HG03469 (cell line): Measurements from ENCODE around the gene RAB26.
"Not testable (repeated sequence)": the region's sequence is repeated elsewhere in the genome, so short reads cannot be mapped to it uniquely, and the experiment has no call there.

ENCODE experiments used
- ATAC-seq: cut with Tn5 transposase; IDR thresholded peaks from one replicate; pipeline ENCODE4 v1.9.1; 2021; ENCODE audit warnings: mild to moderate bottlenecking, moderate library complexity, moderate number of reproducible peaks; ENCODE audit not compliant: unreplicated experiment

The RAB26 gene

GRCh38 chr16:2195322-2196161 is 47.1 kb downstream of the RAB26 start:
- no peak for ATAC-seq

- ATAC-seq, result no peak
Measured at GRCh38 chr16:2196162-2196980, 47.9 kb downstream of the RAB26 start, which contains the start of gene CASKIN1. TSS of gene CASKIN1 (minus strand) at chr16:2196605. CDS start at chr16:2196432, 173 bp downstream.

DNA sequence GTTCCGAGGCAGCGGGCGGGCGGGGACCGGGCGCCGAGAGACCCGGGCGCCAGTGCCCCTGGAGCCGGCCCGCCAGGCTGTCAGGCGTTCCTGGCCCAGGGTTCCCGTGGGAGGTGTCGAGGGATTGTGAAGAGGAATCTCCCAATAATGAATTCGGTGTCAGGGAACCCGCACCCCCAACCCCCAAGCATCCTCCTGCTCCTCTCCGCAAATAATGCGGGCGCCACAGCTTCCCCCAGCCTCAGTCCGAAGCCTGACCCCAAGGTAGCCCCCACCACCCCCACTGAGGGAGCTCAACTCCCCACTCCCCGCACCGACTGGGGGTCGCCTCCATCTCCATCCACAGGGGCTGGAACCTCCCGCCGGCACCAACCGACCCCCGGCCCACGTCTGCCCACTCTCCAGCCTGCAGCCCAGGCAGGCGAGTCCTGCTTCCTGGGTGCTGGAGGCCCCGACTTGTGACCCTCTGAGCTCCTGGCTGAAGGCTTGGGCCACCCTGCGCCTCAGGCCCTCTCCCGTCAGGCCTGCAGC is 48.6 kb downstream of the RAB26 start:
- ATAC-seq, result no peak

- ATAC-seq, result no peak
Measured at GRCh38 chr16:2197765-2198164, 49.3 kb downstream of the RAB26 start.

GRCh38 chr16:2198283-2198682 is 49.9 kb downstream of the RAB26 start:
- ATAC-seq, result no peak

DNA sequence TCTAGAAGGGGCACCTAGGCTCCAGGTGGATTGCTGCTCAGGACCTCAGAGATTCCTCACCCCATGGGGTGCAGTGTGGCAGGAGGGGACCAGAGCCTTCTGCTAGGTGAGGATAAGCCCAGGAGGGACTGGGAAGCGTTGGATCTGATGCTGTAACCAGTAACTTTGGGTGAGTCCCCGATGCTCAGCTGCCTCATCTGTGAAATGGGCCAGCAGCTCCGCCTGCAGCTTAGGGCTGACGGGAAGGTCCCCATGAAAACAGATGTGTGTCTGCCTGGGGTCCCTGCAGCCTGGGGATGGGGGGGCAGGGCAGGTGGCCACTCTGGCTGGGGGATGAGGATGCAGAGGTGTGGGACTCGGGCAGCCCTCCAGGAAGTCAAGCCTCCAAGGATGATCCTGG is 50.7 kb downstream of the RAB26 start:
- no peak for ATAC-seq

GRCh38 chr16:2199621-2200139 is 51.3 kb downstream of the RAB26 start:
- ATAC-seq, result no peak

GRCh38 chr16:2200313-2200712 is 51.9 kb downstream of the RAB26 start:
- ATAC-seq, result no peak

- ATAC-seq, result not testable (repeated sequence)
Measured at GRCh38 chr16:2203119-2203688, 54.8 kb downstream of the RAB26 start.
